Measurements from ENCODE around the gene FOS.

DNA sequence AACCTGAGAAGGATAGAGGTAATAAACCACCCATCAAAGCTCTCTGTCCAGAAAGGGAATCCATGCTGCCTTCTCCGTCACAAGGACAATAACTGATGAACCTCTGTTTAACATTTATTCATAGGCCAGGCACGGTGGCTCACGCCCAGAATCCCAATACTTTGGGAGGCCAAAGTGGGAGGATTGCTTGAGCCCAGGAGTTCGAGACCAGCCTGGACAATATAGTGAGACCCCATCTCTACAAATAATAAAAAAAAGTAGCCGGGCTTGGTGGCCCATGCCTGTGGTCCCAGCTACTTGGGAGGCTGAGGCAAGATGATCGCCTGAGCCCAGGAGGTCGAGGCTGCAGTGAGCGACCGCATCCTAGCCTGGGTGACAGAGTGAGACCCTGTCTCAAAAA is 7.1 kb upstream of the FOS start:
- TF ChIP-seq CENPBD1 (CRISPR knock-in tag; IDR thresholded peaks at IDR 0.05; ENCODE audit: borderline replicate concordance, low read depth) (no peak), ZZZ3 (CRISPR knock-in tag; IDR thresholded peaks at IDR 0.05; ENCODE audit: borderline replicate concordance) (no peak), ZSCAN20 (CRISPR knock-in tag; IDR thresholded peaks at IDR 0.05; ENCODE audit: borderline replicate concordance) (no peak), IRF2 (CRISPR knock-in tag; IDR thresholded peaks at IDR 0.05) (no peak), ZNF382 (CRISPR knock-in tag; IDR thresholded peaks at IDR 0.05; ENCODE audit: borderline replicate concordance) (no peak), ZFP82 (CRISPR knock-in tag; IDR thresholded peaks at IDR 0.05; ENCODE audit: borderline replicate concordance) (no peak), ELF3 (CRISPR knock-in tag; IDR thresholded peaks at IDR 0.05) (no peak), HNRNPL (IDR thresholded peaks at IDR 0.05; ENCODE audit: low read depth, low read length) (no peak), CBX5 (CRISPR knock-in tag; IDR thresholded peaks at IDR 0.05; ENCODE audit: borderline replicate concordance) (no peak), GATAD1 (CRISPR knock-in tag; IDR thresholded peaks at IDR 0.05) (no peak), ZNF296 (CRISPR knock-in tag; conservative IDR thresholded peaks at IDR 0.05) (no peak), MAFF (IDR thresholded peaks at IDR 0.05; ENCODE audit: low read depth, low read length) (no peak), POLR2A (IDR thresholded peaks at IDR 0.05; ENCODE audit: insufficient read depth in 1 of 2, low read depth in 2 of 2, low read length in 2 of 2) (no peak)
